Anterior cingulate cortex (tissue), 58 donors: ENCODE data around the gene CHADL.
A peak's percentile ranks its signal among the peaks of the same experiment; 100 is the strongest.

Source experiments
- DNase-seq, 58 donors: peaks; one replicate each; lab custom pipeline; 2025; lab: John Stamatoyannopoulos, UW

Gene CHADL, protein sequence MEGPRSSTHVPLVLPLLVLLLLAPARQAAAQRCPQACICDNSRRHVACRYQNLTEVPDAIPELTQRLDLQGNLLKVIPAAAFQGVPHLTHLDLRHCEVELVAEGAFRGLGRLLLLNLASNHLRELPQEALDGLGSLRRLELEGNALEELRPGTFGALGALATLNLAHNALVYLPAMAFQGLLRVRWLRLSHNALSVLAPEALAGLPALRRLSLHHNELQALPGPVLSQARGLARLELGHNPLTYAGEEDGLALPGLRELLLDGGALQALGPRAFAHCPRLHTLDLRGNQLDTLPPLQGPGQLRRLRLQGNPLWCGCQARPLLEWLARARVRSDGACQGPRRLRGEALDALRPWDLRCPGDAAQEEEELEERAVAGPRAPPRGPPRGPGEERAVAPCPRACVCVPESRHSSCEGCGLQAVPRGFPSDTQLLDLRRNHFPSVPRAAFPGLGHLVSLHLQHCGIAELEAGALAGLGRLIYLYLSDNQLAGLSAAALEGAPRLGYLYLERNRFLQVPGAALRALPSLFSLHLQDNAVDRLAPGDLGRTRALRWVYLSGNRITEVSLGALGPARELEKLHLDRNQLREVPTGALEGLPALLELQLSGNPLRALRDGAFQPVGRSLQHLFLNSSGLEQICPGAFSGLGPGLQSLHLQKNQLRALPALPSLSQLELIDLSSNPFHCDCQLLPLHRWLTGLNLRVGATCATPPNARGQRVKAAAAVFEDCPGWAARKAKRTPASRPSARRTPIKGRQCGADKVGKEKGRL

DNA sequence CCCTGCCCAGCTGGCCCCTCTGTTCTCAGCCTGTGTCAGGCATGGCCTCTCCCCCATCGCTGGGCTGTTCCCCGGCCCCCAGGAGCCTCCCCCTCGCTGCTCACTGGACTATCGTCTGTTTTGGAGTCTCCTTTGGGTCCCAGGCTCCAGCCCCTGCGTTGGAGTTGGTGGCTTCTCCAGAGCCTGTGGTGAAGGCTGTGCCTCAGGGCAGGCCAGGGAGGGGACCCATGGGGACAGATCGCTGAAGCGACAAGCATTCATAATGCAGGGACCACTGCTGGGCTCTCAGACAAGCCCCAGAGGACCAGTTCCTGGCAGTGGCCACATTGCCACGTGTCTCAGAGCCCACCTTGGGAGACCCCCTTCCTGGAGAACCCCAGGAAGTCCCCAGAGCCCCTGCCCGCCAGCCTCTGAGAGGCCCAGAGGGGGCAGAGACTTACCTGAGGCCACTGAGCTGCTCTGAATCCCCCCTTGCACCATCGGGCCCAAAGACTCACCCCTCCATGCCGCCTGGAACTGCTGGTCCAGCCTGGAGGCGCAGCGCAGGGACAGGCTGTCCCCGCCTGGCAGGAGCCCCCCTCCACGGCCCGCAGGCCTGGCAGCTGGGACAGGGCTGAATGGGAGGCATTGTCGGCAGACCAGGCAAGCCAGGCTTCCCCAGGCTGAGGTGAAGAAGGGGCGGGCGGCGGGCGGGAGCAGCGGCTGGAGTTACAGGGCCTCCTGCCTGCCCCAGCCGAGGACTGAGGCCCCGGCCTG, at the start of gene CHADL:
Gene CHADL (minus strand): TSS at position 555 of the 756 bp plus-strand sequence. CDS start 50 bp downstream, at position 505.
- DNase-seq = peak in 57 of 58 donors; percentile 32 to 98 (median 90)

DNA sequence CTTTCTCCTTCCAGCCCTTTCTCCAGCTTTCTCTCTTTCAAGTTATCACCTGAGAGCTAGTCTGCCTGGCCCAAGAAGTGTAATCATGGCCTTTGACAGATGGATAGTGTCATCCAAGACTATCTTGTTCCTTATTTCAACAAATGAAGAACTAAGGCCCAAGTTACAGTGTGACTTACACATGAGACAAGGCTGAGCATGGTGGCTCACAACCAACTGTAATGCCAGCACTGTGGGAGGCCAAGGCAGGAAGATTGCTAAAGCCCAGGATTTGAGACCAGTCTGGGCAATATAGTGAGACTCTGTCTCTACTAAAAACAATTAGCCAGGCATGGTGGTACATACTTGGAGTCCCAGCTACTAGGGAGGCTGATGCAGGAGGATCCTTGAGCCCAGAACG, 48.9 kb upstream of the CHADL start:
- no peak for DNase-seq

DNA sequence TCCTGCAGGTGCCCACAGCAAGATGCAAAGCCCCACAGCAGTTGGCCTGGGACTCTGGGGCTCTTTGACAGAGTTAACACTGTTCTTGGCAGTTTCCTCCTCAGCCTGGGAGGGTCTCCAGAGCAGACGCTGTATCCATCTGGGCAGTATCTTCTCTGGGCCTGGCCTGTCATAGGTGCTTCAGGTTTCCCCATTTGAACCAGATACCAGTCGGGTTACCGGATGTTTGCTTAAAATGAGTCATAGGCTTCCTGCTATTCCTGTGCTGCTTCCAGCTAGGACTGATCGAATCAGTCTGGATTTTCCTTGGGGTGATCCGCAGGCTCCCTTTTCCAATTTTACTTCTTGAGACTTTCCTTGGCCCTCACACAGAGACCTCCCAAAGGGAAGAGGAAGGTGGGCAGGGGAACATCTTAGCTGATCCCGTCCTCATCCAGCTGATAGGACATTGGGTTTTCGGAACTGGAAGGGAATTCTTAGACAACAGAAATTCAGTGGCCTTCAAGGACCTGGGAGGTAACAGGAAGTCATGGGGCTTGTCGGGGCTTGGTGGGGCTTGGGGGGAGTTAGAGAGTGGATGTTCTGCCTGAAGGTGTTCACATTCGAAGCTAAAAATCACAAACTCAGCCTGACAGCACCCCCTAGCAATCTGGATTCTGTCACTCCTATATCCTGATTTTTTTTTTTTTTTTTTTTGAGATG, 47.7 kb upstream of the CHADL start:
- DNase-seq = no peak

DNA sequence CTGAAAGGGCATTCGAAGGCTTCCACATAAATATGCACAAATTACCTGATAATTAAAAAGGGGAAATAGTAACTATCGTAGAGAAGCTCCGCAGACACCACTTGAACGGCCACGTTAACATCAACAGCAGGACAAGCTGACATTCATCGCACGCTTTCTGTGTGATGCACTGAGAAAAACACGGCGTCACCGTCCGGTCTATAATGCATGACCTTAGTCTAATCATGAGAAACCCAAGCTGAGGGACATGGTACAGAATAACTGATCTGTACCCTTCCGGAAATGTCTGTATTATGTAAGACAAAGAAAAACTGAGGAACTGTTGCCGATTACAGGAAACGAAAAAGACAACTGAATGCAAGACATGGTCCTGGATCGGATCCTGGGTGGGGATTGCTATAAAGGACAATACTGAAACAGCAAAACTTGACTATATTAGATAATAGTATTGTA, 45.9 kb upstream of the CHADL start:
- DNase-seq = peak in 12 of 58 donors; percentile 31 to 80 (median 60)

DNA sequence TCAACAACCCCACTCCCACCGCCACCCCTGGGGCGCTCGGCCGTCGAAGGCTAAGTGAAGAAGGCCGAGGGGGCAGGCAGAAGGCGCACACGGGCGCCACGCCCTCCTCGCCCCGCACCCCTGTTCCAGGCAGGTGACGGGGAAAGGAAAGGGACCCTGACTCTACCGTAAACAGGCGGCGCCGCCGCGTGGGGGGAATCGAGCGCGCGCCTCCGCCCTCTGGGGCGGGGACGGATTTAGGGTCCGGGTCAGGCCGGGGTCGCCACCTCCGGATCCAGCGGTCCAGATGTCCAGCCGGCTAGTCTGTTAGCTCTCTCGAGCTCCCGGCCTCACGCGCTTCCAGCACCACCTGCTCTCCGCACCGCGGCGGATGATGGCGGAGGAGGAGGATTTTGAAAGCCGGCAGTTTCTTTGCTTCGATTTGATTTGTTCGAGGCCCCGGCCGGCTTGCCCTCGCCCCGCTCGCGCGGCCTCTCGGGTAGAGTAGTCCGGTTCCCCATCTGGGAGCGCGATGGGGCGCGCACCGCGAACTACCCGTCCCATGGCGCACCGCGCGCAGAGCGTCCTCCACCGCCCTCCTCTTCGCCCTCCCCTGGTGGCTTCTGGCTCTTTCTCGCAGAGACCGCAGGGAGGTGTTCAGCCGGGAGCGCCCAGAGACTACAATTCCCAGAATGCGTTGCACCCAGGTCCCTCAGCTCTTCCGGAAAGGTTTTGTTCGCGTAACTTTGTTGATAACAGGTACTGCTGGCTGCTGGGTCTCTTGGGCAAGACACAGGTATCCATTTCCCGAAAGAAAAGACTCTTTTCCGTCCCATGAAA, 45.3 kb upstream of the CHADL start, which contains the start of gene RANGAP1:
Gene RANGAP1 (minus strand): TSS at position 368 of the 819 bp plus-strand sequence. CDS start 5,143 bp downstream, outside the sequence.
- peak; percentile 83 to 100 (median 99) for DNase-seq

DNA sequence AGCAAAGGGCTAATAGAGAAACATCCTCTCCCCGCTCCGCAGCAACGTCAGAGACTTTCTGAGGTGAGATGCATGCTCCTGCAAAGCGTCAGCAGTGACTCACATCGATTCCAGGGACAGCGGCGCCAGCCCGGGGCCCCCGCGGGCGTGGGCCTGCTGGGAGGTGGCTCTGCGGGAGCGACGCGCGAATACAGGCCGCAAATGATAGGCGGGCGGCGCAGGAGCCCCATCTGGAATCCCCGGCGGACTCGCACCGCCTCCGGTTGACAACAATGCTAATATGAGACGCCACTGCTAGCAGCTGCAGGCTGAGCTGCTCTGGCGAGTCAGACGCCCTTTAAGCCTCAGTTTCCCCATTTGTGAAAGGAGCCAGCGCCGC, 44.7 kb upstream of the CHADL start:
- DNase-seq = peak in 50 of 58 donors; percentile 25 to 87 (median 50)

DNA sequence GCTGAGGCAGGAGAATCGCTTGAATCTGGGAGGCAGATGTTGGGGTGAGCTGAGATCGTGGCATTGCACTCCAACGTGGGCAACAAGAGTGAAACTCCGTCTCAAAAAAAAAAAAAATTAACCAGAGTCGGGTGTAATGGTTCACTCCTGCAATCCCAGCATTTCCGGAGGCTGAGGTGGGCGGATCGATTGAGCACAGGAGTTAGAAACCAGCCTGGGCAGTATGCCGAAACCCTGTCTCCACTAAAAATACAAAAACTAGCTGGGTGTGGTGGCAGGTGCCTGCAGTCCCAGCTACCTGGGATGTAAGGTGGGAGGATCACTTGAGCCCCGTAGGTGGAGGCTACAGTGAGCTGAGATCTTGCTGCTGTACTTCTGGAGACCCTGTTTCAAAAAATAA, 43.7 kb upstream of the CHADL start:
- peak in 6 of 58 donors; percentile 5 to 24 (median 12) for DNase-seq

DNA sequence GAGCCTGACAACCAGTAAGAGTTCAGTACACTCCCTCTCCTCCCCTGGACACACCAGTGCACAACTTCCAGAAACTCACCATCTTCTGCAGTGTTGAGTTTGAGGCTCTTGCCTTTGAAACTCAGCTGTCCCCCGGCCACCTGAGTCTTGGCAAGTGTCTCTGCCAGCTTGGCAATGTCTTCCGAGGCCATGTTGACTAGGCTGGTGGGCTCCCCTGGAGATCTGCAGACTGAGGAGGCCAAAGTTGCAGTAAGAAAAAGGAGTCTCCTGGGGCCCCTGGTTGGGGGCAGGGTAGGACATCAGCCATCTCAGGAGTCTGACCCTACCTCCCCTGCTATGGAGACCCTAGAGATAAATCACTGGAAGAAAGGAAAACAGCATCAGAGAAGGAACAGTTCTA, 40.1 kb upstream of the CHADL start:
- DNase-seq = no peak

DNA sequence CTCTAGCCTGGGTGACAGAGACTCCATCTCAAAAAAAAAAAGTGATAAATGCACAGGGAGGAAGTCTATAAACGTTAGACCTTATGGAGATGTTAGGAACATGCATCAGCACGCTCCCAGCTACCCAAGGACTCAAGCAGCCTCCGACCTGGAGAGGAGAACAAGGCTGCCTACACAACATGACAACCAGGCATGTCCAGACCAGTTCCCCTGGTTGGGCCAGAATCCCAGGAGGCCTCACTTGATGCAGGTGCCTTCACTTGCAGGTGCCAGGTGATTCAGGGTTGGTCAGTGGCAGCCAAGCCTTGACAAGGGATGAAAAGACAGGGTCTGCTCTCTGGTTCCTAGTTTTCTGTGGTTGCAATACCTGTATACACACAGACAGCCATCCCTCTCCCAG, 39.3 kb upstream of the CHADL start:
- DNase-seq = no peak

DNA sequence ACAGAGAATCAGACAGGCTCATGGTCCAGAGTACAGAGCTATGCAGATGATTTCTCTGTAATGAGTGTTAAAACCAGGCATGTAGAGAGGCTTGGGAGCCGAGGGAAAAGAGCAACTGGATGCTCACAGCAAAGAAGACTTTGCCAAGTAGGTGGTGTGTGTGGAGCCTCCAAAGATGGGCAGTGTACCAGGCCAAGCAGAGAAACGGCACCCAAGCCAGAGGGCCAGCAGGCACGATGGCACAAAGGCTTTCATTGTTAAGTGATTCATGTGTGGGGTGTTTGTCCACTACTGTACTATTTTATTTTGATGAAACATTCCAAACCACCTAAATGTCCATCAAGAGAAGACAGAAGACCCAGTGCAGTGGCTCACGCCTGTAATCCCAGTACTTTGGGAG, 34.1 kb upstream of the CHADL start:
- DNase-seq = peak in 42 of 58 donors; percentile 4 to 83 (median 45)

DNA sequence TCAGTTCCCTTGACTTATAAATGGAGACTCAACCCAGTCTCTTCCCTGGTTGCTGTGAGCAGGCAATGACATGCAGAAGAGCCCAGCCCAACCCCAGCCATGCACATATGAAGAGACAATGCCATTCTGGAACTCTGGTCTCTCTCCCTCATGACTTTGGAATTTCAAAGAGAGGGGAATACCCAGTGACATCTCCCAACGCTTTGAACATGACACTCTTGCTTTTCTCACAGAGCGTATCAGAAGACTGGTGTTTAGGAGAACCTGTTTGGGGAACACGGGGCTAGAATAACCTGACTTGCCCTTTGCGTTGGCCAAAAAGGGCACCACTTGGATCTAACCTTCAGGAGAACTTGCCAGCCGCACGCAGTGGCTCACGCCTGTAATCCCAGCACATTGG, 32.4 kb upstream of the CHADL start:
- DNase-seq = no peak

DNA sequence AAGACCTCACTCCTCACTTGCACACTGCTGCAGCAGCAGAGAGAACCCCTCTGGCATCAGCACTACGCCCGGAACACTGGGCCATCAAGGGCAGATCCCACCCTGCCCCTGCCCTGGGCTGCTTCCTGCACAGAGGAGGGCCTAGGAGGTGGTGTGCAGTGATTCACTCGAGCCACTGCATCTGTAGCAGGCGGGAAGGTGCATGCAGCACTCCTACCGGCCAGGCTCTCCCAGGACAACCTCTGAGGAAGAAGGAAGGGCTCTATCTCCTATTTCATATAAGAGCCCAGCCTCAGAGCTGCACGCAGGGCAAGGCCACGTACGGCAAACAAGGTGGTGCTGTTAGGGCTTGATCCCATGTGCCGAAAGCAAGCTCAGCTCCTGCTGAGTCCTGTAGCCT, 31.1 kb upstream of the CHADL start:
- DNase-seq = no peak

DNA sequence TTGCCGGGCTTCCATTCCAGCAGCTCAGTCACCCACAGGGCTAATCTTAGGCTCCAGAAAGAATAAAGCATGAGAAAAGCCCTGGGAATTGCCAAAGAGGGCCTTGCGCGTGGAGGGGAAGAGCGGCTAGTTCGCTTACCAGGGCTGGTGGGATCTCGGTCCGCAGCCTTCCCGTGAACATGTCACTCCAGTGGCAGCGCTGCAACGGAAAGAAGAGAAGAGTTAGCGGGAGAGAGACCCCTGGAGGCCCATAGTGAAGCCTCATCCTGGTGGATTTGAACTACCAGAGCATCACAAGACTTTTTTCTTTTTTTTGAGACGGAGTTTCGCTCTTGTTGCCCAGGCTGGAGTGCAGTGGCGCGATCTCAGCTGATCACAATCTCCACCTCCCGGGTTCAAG, 27.2 kb upstream of the CHADL start:
- no peak for DNase-seq

DNA sequence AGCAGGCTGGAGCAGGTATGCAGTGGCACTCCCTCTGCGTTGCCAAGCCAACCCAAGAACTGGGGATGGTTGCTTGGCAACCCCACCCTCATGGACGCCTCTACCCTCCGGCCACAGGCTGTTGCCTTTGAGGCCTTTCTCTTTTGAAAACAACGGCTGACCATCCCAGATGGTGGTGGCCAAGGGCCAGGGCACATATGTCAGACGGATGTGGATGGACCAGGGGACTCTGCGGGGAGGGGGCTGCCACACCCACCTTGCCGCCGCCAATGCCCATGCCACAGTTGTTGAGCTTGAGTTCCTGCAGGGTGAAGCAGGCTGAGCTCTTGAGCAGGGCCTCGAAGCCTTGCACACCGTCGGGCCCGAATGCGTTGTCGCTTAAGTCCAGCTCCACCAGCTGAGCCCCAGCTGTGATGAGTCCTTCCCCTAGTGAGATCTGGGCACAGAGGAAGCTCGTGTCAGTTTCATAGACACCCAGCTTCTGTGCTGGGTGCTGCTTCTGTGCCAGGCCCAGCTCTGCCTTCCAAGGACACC, 23.7 kb upstream of the CHADL start:
- DNase-seq = peak in 53 of 58 donors; percentile 16 to 94 (median 77)

DNA sequence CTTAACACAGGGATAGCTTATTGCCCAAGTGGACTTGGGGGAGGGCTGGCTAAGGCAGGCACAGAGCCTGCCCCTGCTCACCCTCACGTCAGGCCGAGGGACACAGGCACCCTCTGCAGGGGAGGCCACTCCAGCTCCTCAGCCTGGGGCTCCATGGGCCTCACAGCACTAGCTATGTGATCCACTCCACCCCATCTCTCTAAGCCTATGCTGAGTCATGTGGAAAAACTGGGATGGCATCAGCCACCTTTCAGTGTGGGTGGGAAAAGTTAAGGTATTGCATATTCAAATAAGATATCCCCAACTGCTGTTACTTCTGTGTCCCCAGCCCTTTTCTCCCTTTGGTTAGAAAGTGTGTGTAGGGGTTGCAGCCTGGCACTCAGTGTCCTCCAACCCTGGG, 23.0 kb upstream of the CHADL start:
- peak in 1 of 58 donors; percentile 17 for DNase-seq

DNA sequence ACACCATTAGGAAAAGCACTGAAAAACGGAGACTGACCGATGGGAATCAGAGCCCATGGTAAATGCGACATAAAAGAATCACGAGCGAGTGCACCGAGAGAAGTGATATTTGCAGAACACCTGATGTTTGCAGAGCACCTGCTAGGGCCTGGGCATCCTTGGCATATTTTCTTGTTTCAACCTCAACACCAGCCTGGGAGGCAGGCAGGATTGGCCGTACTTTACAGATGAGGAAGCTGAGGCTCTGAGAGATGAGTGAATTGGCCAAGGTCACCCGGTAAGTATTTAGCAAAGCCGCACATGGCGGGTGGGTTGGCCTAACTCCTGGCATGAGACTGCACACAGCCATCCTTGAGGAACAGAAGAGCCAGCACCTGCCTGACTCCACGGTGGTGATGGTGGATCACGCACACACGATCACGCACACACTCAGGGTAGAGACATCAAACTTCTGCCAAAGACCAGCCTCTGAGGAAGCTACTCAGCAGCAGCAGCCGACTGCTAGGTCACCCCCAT, 21.6 kb upstream of the CHADL start:
- no peak for DNase-seq

DNA sequence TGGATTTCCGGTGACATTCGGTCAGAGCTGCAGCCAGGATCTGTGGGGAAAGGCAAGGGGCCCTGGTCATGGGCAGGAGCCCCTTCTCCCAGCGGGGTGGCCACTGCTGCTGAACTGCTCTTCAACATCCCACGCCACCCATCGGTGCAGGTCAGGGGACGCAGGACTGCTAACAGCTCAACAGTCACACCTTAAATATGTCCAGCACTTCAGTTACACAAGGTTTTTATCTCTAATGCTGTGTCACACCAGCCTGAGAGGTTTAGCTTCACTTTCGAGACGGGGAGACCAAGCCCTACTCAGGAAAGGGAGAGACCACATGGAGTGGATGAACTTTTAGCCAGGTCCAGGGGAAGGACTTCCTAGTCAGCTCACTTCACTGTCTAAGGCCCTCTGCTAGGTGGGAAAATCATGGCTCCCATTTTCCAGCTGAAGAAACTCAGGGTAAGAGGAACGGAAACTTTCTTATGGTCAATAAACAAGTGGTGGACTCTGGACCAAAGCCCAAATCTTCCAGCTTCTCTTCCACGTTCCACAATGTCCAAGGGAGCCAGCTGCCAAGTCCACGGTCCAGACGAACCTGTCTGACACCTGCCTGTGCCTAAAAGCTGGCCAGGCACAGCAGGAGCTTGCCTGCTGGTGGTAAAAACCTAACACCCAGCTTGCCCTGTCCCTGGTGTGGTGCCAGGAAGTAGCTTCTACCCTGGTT, 21.0 kb upstream of the CHADL start:
- DNase-seq = no peak

DNA sequence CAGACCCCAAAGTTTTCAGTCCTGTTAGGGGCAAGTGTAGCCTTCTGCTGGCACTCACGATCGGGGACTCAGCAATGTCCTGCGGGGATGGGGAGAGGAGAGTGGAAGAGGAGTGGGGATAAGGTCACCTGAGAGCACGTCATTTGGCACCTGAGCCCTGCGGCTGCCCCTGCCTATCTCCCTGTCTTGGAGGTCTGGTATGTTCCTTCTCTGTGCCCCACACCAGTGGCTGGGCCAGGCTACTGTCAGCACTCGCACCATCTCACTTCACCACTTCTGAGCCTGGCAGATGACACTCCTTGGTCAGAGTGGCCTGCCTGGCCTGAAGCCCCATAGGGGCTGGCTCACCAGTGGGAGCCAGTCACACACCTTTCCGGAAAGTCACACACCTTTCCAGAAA, 20.1 kb upstream of the CHADL start:
- DNase-seq = no peak
